H1 (cell line): ENCODE data around the gene TAS2R30.

Source experiments
- EZH2 ChIP-seq: fragments of 200-600 bp; sonication (generic); IDR thresholded peaks from 2 replicates; pipeline ENCODE4 v1.7.1; 2012; ENCODE audit warnings: low read depth, mild to moderate bottlenecking, moderate library complexity, low read length, inconsistent platforms; ENCODE audit not compliant: severe bottlenecking
- POLR2A ChIP-seq, 2 experiments: IDR thresholded peaks; 1 replicate in 1 of 2; 2 replicates in 1 of 2; pipeline ENCODE4 v1.6.1; 2011; ENCODE audit warnings: low read depth in 2 of 2, low read length in 2 of 2, mild to moderate bottlenecking in 2 of 2; ENCODE audit errors: control extremely low read depth in 1 of 2

GRCh38 chr12:11092128-11092527, 42.3 kb downstream of the TAS2R30 start, which contains the start of gene TAS2R43:
- TF ChIP-seq POLR2A (IDR thresholded peaks at IDR 0.05; ENCODE audit: control extremely low read depth in 1 of 2, low read depth in 2 of 2, low read length in 2 of 2), result no peak
- no peak for TF ChIP-seq EZH2
